ENCODE data around the gene ELMO2.

- no peak for TF ChIP-seq CTCF (IDR thresholded peaks at IDR 0.05)
- TF ChIP-seq POLR2A (IDR thresholded peaks at IDR 0.05): no peak
Measured at GRCh38 chr20:46356195-46357029, 50.0 kb downstream of the ELMO2 start.
